ENCODE results near the gene HUNK.
"Not testable (repeated sequence)": the region's sequence is repeated elsewhere in the genome, so short reads cannot be mapped to it uniquely, and the experiment has no call there.

HUNK gene

GRCh38 chr21:32038751-32039150 lies 165.9 kb downstream of the HUNK start:
- in situ Hi-C loops (cut with HindIII; ENCODE audit: low sequenced_read_pairs): not testable (repeated sequence)

- in situ Hi-C loops (cut with HindIII; ENCODE audit: low sequenced_read_pairs): no loop called here
These were observed 170.6 kb downstream of the HUNK start for GRCh38 chr21:32043458-32043857.

DNA sequence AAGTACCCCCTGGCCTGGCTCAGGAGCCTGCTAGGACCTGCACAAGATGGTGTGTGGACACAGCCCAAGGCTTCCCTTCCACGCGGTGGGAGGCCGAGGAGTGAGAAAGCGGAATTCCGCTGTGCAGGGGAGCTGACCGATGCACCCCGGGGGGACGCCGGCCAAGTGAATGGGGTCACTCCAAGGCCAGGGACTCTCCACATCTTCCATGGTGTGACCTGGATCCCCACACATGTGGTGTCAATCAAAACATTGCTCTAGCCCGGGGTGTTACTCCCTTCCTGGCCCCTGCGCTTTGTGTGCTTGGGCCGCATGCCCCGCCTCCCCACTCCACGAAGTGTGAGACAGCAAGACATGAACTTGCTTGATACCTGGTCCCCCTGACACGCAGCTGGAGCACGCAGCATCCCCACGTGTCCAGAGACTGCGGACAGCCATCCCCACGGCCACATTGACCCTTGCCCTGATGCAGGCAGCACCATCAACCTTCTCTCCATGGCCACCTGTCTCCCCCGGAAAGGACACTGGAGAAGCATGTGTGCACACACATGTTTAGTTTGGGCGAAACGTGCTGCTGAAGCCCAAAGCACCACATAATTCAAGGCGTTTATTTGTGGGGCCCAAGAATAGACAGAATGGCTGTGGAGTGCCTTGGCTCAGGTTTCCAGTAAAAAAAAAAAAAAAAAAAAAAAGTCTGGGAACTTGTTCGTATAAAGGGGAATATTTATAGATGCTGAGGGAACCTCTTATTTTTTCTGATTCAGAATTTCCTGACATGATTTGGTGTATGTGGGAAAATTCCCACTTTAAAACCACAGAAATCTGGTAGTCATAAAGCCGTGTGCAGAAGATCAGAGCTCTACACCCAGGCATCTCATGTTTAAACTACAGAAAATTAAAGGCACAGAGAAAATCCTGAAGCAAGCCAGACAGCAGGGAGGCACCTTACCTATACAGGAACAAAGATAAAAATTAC lies 171.7 kb downstream of the HUNK start:
- in situ Hi-C loops (cut with HindIII; ENCODE audit: low sequenced_read_pairs): no loop called here

- in situ Hi-C loops (cut with HindIII; ENCODE audit: low sequenced_read_pairs): no loop called here
These were observed 173.4 kb downstream of the HUNK start for GRCh38 chr21:32046191-32046590.

GRCh38 chr21:32048353-32048752 lies 175.5 kb downstream of the HUNK start:
- in situ Hi-C loops (cut with HindIII; ENCODE audit: low sequenced_read_pairs): no loop called here
